ELF-1 (cell line): ENCODE data around the gene VEGFB.
A peak's percentile ranks its signal among the peaks of the same experiment; 100 is the strongest.

ENCODE experiments used
- DNase-seq: peaks from one replicate; pipeline ENCODE4 v3.0.0-alpha.2; 2016; ENCODE audit warnings: low read depth, low spot score

Gene VEGFB

GRCh38 chr11:64233913-64234586 is at the start of gene VEGFB:
Gene VEGFB (plus strand): TSS chr11:64234584. CDS start chr11:64234834, 250 bp downstream.
- no peak for DNase-seq

GRCh38 chr11:64185175-64185692 is 49.1 kb upstream of the VEGFB start:
- DNase-seq, result no peak

GRCh38 chr11:64185693-64186491 is 48.5 kb upstream of the VEGFB start, which contains the start of gene STIP1:
Gene STIP1 (plus strand): TSS chr11:64186171. CDS start chr11:64186262, 91 bp downstream.
- DNase-seq, result peak; percentile 100

- no peak for DNase-seq
These were observed 47.8 kb upstream of the VEGFB start for GRCh38 chr11:64186492-64187165.

GRCh38 chr11:64192434-64192833 is 42.0 kb upstream of the VEGFB start:
- DNase-seq, result no peak

- DNase-seq, result no peak
These were observed 37.8 kb upstream of the VEGFB start for GRCh38 chr11:64196626-64197025.

GRCh38 chr11:64198511-64198910 is 35.9 kb upstream of the VEGFB start:
- no peak for DNase-seq

- no peak for DNase-seq
These were observed 32.8 kb upstream of the VEGFB start for GRCh38 chr11:64201543-64201942.

GRCh38 chr11:64202992-64203391 is 31.4 kb upstream of the VEGFB start:
- no peak for DNase-seq

GRCh38 chr11:64203421-64204079 is 30.8 kb upstream of the VEGFB start:
- DNase-seq, result no peak

GRCh38 chr11:64204080-64204440 is 30.3 kb upstream of the VEGFB start:
- DNase-seq, result no peak

- DNase-seq, result peak; percentile 75
These were observed 29.9 kb upstream of the VEGFB start for GRCh38 chr11:64204464-64204989.

GRCh38 chr11:64206457-64207255 is 27.7 kb upstream of the VEGFB start, which contains the start of gene FERMT3:
Gene FERMT3 (plus strand): TSS chr11:64206721. CDS start chr11:64207365, 644 bp downstream.
- no peak for DNase-seq

- DNase-seq, result no peak
These were observed 26.9 kb upstream of the VEGFB start for GRCh38 chr11:64207256-64208085.

- DNase-seq, result no peak
These were observed 26.1 kb upstream of the VEGFB start for GRCh38 chr11:64208086-64208795.

GRCh38 chr11:64208796-64209562 is 25.4 kb upstream of the VEGFB start:
- no peak for DNase-seq

GRCh38 chr11:64209563-64209843 is 24.9 kb upstream of the VEGFB start:
- no peak for DNase-seq

- DNase-seq, result no peak
These were observed 23.9 kb upstream of the VEGFB start for GRCh38 chr11:64210301-64211020.
